Activated CD4-positive, CD25-positive, alpha-beta regulatory T cell treated with anti-CD3 and anti-CD28 coated beads, Interleukin-2, amount 50 U/mL, for 72 hours (primary cell): ENCODE measurements around the gene SBDS.
"Not testable (repeated sequence)": the region's sequence is repeated elsewhere in the genome, so short reads cannot be mapped to it uniquely, and the experiment has no call there.

Source experiments
- DNase-seq: peaks from one replicate; pipeline ENCODE4 v3.0.0; 2021

SBDS gene

DNA sequence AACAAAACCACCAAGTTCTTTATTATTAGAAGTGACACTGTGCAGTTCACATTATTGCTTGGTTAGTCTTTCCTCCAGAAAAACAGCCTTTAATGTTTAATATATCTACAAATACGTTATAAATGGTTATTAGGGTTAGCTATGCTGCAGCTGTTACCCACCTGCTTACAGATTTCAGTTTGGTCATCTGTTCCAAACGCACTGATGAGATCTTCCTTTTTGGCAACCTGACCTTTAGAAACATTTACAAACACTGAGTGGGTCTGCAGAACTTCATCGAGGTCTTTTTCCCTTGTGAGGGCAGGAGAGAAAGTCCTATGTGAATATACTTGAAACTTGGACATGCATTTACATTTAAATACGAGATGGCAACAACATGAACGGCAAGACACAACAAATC, 1.3 kb downstream of the SBDS start:
- not testable (repeated sequence) for DNase-seq

DNA sequence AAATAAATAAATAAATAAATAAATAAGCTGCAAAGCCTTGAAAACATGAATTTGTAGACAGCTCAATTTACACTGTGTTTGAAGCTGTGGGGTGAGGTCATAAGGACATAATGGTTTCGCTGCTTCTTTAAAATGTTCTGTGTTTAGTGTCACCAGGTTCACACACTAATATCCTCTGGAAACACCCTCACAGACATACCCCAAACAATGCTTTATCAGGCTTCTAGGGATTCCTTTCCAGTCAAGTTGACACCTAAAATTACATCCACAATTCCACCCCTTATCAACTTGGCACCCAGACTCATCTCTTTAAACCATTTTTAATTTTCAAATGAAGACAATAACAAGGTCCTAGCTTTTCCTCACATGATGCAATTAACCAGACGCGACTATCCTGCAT, 5.8 kb downstream of the SBDS start:
- not testable (repeated sequence) for DNase-seq

- not testable (repeated sequence) for DNase-seq
Measured at GRCh38 chr7:66980336-66980735, 15.1 kb downstream of the SBDS start.

GRCh38 chr7:66979013-66979412, 16.4 kb downstream of the SBDS start:
- DNase-seq: not testable (repeated sequence)

- not testable (repeated sequence) for DNase-seq
Measured at GRCh38 chr7:66978312-66978711, 17.1 kb downstream of the SBDS start.

GRCh38 chr7:66974986-66975590, 20.3 kb downstream of the SBDS start:
- no peak for DNase-seq

GRCh38 chr7:66970310-66970709, 25.1 kb downstream of the SBDS start:
- DNase-seq: no peak

GRCh38 chr7:66969001-66969400, 26.4 kb downstream of the SBDS start:
- DNase-seq: not testable (repeated sequence)

DNA sequence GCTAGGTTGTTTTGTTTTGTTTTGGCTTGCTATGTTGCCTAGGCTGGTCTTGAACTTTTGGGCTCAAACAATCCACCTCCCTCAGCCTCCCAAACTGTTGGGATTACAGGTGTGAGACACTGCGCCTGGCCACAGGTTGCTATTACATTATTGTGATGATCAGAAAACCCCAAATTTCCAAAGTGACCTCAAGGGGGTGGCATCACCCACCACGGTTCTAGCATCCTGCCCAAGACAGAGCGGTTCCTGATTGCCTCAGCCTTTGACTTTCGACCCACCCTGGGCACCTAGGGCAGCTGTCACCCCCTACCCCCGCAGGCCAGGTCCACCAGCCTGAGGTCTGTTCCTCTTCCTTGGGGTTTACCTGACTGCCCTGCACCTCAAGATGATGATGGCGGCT, 28.4 kb downstream of the SBDS start:
- no peak for DNase-seq

DNA sequence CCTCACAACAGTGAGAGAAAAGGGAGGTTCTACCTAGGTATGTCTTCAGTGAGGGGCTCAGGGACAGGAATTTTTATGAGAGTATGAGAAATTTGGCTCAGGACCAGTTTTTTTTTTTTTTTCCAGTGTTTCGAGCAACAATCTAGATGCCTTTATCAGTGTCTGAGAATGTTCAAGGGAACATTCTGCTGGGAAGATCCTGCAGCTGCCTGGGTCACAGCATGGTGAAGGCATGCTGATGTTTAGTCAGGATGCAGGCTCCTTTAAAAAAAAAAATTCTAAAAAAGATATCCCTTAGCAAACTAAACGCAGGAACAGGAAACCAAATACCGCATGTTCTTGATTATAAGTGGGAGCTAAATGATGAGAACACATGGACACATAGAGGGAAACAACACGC, 31.0 kb downstream of the SBDS start:
- DNase-seq: no peak

- no peak for DNase-seq
Measured at GRCh38 chr7:66961096-66961495, 34.3 kb downstream of the SBDS start.

GRCh38 chr7:66960192-66960591, 35.2 kb downstream of the SBDS start:
- no peak for DNase-seq

DNA sequence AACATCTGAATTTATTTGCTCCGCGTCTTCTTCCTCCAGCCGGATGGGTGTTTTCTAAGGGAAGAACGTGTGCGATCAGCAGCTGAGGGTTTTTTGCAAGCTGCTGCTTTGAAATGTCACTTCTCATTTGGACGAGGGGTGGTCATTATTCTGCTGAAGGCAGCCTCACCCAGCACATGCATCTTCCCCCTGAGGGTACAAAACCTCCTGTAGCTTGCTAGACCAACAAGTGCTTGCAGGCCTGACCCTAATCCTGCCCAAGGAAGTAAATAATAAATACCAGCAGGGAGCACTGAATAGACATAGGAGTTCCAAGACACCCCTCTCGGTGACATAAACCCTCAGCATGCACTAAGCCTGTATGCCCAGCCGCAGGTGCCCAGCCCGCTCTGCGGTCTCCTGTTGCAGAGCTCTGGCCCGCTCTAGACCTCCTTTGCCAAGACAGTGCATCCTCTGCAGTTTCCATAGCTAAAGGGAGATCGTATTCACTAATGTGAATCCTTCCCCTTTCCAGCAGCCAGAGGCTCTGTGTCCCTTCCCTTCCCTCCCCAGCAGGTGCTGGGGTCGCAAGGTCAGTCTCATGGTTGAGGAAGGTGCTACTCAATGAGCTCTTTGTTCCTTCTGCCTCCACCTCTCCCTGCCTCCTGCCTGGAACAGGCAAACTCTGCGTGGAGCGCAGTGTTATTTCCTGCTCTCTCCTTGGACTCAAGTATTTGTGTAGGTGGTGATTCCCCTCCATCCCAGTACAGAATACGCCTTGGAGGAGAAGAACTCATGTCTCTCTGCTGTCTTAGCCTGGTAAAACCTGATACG, 36.6 kb downstream of the SBDS start:
- no peak for DNase-seq

DNA sequence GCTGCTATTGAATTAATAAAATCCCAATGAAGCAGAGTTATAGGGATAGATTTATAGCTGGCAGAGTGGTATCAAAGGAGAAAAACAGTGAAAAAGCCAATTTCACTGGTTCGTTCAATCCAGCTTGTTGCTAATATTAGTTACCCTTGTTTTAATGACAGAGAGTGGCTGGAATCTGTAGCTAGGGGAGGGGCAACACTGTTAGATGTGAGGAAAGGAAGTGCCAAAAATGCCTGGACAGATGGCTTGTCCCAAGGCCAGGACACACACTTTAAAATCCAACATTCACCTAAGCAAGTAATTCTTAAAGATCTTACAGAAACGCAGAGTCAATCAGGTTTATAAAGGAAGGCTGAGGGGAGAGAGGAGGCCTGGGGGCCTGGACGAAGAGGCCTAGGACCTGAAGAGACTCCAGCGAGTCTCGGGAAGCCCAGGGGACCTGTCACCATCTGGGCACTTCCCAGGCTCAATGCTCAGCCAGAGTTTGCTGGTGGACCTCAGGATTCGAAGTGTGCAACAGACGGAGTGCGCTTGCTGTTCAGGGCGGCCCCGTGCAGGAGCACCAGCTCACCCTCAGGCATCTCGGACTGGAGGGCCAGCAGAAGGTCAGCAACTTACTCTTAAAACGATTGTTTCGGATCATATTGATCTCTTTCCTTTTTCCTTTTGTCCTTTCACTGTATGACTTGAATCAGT, 37.6 kb downstream of the SBDS start:
- no peak for DNase-seq

DNA sequence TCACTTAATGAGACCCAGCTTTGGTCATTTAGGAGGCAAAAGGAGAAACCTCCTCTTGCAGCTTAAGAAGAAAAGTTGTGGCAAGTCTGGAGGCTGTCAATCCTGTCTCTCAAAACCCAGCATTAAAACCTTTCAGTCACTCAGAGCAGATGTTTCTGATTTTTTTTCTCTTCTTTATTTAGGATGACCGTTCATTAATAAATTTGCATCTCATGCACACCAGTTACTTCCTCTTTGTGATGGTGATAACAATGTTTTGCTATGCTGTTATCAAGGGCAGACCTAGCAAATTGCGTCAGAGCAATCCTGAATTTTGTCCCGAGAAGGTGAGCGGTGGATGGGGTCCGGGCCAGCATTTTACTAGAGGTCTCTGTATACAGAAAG, 42.4 kb downstream of the SBDS start:
- no peak for DNase-seq

DNA sequence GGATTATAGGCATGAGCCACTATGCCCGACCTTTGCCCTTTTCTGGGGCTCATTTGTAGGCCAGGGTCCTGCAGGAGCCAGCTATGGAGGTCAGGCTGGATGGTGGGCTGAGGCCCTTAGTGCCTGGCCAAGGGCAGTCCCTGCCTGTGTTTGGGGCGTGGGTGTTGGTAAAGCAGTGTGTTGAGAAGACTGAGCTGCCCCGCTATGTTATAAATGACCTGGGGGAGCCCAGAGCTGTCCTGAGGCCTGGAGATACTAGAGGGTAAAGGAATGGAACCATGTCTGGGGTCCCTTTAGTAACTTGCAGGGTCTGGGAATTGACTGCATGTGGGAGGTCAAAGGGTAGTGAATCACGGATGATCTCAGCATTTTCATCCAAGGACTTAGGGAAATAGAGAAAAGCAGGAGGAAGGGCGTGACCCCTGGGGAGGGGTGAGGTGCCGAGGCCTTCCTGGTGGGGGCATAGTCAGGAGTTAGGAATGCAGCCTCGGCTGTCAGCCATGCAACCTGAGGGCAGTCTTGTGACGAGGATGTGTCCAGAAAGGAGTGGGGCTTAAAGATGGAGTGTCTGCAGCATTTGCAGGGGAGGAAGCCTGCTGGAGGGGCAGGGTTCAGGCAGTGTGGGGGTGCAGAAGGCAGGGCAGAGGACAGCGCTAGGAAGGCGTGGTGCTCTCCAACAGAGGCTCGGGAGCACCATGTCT, 42.9 kb downstream of the SBDS start:
- no peak for DNase-seq

- DNase-seq: no peak
Measured at GRCh38 chr7:66950763-66951162, 44.6 kb downstream of the SBDS start.

DNA sequence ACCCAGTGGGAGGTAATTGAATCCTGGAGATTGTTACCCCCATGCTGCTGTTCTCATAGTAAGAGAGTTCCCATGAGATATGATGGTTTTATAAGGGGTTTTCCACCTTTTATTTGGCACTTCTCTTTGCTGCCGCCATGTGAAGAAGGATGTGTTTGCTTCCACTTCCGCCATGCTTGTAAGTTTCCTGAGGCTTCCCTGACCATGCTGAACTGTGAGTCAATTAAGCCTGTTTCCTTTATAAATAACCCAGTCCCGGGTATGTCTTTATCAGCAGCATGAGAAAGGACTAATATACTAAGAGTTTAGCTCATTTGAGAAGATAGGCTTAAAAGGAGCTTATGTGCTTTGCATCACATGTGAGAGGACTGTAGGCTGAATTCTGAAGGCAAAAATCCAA, 45.1 kb downstream of the SBDS start:
- no peak for DNase-seq

- no peak for DNase-seq
Measured at GRCh38 chr7:66948480-66949109, 46.8 kb downstream of the SBDS start.

DNA sequence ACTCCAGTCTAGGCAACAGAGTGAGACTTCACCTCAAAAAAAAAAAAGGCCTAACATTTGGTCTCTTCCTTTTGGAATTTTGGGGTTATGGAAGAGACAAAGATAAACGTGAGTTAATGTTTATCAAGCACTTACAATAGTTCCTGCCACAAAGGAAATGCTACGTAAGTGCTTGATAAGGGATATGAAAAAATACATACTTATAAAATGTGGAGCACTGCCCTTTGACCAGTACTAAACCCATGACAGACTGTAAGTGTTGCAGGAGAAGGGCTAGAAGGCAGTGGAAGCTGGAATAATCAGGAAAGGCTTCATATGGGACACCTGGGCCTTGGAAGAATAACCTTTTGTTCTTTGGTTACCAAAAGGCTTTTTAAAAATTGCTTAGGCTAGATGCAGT, 48.8 kb downstream of the SBDS start:
- DNase-seq: no peak

- no peak for DNase-seq
Measured at GRCh38 chr7:66939325-66939724, 56.1 kb downstream of the SBDS start.

GRCh38 chr7:66937940-66938339, 57.4 kb downstream of the SBDS start:
- DNase-seq: no peak
